Astrocyte of the cerebellum (primary cell): ENCODE results near the gene C1orf159.

Experiments used
- DNase-seq: peaks from one replicate; pipeline ENCODE4 v3.0.0-alpha.2; 2011; ENCODE audit warnings: low read depth
- H3K4me3 ChIP-seq: 2 replicates; pipeline ENCODE4 v1.5.1; 2011; ENCODE audit warnings: mild to moderate bottlenecking, low read depth, low read length, moderate library complexity
- in situ Hi-C: cut with HindIII; loops from 2 replicates; pipeline ENCODE4 v1.10.0; 2017; ENCODE audit warnings: low sequenced_read_pairs
- TF ChIP-seq, protein P1 (sequence below): IDR thresholded peaks from 2 replicates; pipeline ENCODE4 v1.5.1; 2012; ENCODE audit warnings: low read length, low read depth, moderate library complexity, mild to moderate bottlenecking; ENCODE audit errors: missing control alignments

C1orf159 gene

DNA sequence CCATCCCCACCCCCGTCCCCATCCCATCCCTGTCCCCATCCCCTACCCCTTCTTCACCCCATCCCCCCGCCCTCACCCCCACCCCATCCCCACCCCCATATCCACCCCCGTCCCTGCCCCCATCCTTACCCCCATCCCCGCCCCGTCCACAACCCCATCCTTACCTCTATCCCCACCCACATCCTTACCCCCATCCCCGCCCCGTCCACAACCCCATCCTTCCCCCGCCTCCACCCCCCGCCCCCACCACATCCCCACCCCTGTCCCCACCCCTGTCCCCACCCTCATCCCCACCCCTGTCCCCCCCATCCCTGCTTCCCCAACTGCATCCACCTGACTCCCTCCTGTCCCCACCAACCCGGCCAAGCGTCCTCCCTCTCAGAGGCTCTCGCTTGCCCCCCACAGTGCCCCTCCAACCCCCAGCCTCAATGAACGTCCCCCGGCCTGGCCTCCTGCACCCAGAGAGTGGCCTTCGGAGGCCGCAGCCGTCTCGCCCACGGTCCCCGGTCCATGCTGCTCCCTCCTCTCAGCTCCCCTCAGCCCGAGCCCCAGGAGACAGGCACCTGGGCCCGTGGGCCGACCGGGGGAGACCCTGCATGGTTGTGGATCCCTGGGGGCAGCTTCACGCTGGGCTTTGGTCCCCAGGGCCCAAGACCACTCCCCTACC lies 25.5 kb upstream of the C1orf159 start:
- in situ Hi-C loops = loop anchor here (25.0 kb wide), 1 partner anchor 146 kb away; the partner anchor contains the start of gene SCNN1D
- no peak for DNase-seq
- TF ChIP-seq, protein P1, sequence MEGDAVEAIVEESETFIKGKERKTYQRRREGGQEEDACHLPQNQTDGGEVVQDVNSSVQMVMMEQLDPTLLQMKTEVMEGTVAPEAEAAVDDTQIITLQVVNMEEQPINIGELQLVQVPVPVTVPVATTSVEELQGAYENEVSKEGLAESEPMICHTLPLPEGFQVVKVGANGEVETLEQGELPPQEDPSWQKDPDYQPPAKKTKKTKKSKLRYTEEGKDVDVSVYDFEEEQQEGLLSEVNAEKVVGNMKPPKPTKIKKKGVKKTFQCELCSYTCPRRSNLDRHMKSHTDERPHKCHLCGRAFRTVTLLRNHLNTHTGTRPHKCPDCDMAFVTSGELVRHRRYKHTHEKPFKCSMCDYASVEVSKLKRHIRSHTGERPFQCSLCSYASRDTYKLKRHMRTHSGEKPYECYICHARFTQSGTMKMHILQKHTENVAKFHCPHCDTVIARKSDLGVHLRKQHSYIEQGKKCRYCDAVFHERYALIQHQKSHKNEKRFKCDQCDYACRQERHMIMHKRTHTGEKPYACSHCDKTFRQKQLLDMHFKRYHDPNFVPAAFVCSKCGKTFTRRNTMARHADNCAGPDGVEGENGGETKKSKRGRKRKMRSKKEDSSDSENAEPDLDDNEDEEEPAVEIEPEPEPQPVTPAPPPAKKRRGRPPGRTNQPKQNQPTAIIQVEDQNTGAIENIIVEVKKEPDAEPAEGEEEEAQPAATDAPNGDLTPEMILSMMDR = no peak
- no peak overlapping the region for H3K4me3 ChIP-seq

- DNase-seq = no peak
- TF ChIP-seq, protein P1 = no peak
Observed at GRCh38 chr1:1140673-1141072, 24.8 kb upstream of the C1orf159 start.

DNA sequence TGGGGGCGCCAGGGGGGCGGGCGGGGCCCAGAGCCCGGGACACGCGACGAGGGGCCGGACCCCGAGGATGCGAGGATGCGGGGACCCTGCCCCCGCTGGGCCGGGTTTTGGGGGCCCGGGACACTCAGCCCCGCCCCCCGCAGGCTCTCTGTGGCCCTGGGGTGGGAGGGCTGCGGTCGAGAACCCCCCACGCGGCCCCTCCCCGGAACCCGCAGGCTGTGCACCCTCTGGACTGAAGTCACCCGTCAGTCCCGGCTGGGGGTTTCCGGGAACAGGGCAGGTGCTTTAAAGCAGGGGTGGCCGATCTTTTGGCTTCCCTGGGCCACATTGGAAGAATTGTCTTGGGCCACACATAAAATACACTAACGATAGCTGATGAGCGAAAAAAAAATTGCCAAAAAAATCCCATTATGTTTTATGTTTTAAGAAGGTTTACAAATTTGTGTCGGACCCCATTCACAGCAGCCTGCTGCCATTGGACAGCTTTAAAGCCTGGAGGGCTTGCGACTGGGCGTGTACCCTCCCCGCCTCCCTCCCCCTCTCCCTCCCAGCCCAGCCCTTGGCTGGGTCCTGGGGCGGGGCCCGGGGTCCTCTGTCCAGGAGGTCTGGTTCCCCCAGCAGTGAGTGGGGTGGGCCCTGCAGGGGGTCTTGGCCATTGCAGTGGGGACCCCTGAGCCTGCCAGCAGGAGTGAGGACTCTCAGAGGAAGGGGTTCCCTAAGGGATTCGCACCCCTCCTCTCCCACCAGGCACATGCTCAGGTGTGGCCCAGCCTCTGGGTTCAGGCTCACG lies 21.6 kb upstream of the C1orf159 start:
- TF ChIP-seq, protein P1 = no peak
- H3K4me3 ChIP-seq = no peak overlapping the region
- no peak for DNase-seq
- in situ Hi-C loops = loop anchor here (25.0 kb wide), 1 partner anchor 150 kb away; the partner anchor contains the start of gene SCNN1D

More at GRCh38 chr1:1140673-1141072, 24.8 kb upstream of the C1orf159 start:
- no peak overlapping the region for H3K4me3 ChIP-seq
- in situ Hi-C loops = loop anchor here (25.0 kb wide), 1 partner anchor 147 kb away; the partner anchor contains the start of gene SCNN1D

DNA sequence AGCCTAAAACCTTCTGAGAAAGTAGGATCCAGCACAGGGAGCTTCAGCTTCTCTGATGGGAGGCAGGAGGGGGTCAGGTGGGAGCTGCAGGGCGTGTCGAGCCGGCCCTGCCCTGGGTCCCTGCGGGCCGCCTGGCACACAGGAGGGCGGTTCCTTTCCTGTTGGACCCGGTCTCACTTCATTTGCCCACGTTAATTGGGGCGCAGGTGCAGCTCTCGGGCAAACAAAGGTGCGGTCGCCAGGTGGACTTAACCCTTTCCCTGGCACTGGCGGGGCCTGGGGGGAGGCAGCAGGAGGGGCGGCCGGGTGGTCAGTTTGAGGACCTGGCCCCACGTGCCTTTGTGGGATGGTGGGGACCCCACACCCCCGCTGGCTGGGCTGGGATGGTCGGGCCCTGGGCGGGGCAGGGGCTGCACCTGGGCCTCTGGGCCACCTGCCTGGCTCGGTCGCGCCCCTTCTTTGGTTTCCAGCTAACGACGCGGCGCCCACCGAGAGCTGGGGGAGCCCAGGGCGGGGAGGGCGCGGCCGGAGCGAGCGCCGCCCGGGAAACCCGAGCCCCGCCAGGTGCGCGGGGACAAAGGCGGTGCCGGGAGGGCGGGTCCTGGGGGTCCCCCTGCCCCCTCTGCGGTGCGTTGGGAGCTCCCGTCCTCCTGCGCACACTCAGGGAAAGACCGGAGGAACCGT lies 20.8 kb upstream of the C1orf159 start:
- no peak for DNase-seq
- H3K4me3 ChIP-seq = no peak overlapping the region
- in situ Hi-C loops = loop anchor here (25.0 kb wide), 1 partner anchor 151 kb away; the partner anchor contains the start of gene SCNN1D
- TF ChIP-seq, protein P1 = no peak

DNA sequence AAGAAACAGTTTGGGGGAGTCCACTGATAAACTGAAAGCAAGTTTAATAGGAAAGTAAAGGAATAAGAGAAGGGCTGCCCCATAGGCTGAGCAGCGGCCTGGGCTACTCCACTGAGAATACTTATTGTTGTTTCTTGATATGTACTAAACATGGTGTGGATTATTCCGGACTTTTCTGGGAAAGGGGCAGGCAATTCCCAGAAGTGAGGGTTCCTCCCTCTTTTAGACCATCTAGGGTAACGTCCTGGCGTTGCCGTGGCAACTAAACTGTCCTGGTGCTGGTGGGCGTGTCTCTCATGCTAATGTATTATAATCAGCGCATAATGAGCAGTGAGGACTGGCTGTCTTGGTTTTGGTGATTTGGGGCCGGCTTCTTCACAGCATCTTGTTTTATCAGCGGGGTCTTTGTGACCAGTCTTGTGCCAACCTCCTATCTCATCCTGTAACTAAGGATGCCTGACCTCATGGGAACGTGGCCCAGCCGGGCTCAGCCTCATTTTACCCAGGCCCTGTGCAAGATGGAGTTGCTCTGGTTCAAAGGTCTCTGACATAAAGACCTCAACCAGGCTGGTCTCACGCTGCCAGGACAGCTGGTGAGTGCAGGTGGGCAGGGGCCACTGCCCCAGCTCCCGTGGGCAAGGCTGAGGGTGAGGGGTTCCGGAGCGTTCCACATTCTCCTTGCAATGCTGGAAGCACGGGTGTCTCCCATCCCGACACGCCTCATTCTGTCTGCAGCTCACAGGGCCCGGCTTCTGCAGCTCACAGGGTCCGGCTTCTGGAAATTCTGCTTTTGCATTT lies 19.6 kb upstream of the C1orf159 start:
- in situ Hi-C loops = loop anchor here (25.0 kb wide), 1 partner anchor 152 kb away; the partner anchor contains the start of gene SCNN1D
- TF ChIP-seq, protein P1 = no peak
- no peak overlapping the region for H3K4me3 ChIP-seq
- DNase-seq = no peak
